ENCODE results near the gene HAPSTR1. TPM values are rescaled to one million over a fixed set of nuclear protein-coding genes. Genes with fewer than 3 reads are reported as not detected.
A peak's percentile ranks its signal among the peaks of the same experiment; 100 is the strongest.

HAPSTR1 gene
- total RNA-seq, 1 experiment from 2014 or later: 85.2 TPM

GRCh38 chr16:9116141-9116540, 24.7 kb downstream of the HAPSTR1 start:
- Histone ChIP-seq H3K27ac (ENCODE audit: insufficient read length, low read depth, low read length) (no peak overlapping the region), H3K9me3 (ENCODE audit: control insufficient read depth, low read depth, low read length) (no peaks in the 10 kb centered on the region), H2BK15ac (ENCODE audit: low read depth, low read length) (no peak overlapping the region), H4K91ac (ENCODE audit: insufficient read length, low read depth, low read length) (no peak overlapping the region), H3K4me2 (ENCODE audit: insufficient read depth, insufficient read length, low read length) (no peak overlapping the region), H3T11ph (ENCODE audit: low read length) (no peak overlapping the region), H3K9ac (ENCODE audit: extremely low read depth, insufficient read length, low read length) (peak overlapping the region; percentile 4), H3K56ac (ENCODE audit: insufficient read length, low read depth, low read length) (no peak overlapping the region), H4K5ac (ENCODE audit: insufficient read length, low read depth, low read length) (no peak overlapping the region), H4K20me1 (ENCODE audit: control insufficient read depth, insufficient read depth, insufficient read length) (no peaks in the 10 kb centered on the region), H2BK12ac (ENCODE audit: insufficient read length, low read depth, low read length) (no peak overlapping the region), H3K18ac (ENCODE audit: insufficient read length, low read depth, low read length) (no peak overlapping the region), H2BK5ac (ENCODE audit: insufficient read length, low read length) (no peak overlapping the region), H3K23me2 (ENCODE audit: insufficient read length, low read depth, low read length, poor library complexity, severe bottlenecking) (no peaks in the 10 kb centered on the region), H2BK120ac (ENCODE audit: low read depth, low read length, poor library complexity, severe bottlenecking) (no peak overlapping the region), H3K14ac (ENCODE audit: insufficient read depth, low read length) (no peak overlapping the region), H2AK5ac (ENCODE audit: insufficient read length, low read length) (no peak overlapping the region), H3K27me3 (ENCODE audit: insufficient read depth, low read length) (no peaks in the 10 kb centered on the region), H2BK20ac (ENCODE audit: low read depth, low read length, poor library complexity, severe bottlenecking) (no peak overlapping the region), H2AFZ (ENCODE audit: low read length) (no peak overlapping the region), H3K79me2 (ENCODE audit: insufficient read depth, low read length) (peaks cover 11% of the 10 kb centered on the region; the same call in 1 of the 2 replicates), H3K79me1 (ENCODE audit: insufficient read depth, low read depth, low read length, poor library complexity, severe bottlenecking) (peaks cover 2% of the 10 kb centered on the region), H4K8ac (replicated peaks; ENCODE audit: insufficient read length, low read depth, low read length) (no peak overlapping the region), H3K4me1 (ENCODE audit: insufficient read depth, low read length) (peaks cover 3% of the 10 kb centered on the region; the same call in 1 of the 2 replicates), H3K23ac (ENCODE audit: insufficient read length, low read depth, low read length) (no peak overlapping the region), H3K4ac (ENCODE audit: low read depth, low read length) (no peak overlapping the region)
- no peak for TF ChIP-seq CTCF (conservative IDR thresholded peaks at IDR 0.05)
- no peaks in the 10 kb centered on the region; the same call in 1 of the 2 replicates for H3K27me3 Mint-ChIP-seq (ENCODE audit: low read depth)
- no peak overlapping the region for H3K4me3 Mint-ChIP-seq
- H3K27ac Mint-ChIP-seq: no peak overlapping the region; a peak in 1 of 7 replicates
- WGBS (ENCODE audit: extremely low coverage, insufficient read length, low lambda C conversion rate): no CpG with 5 or more reads among the region's 2 CpGs
- H3K4me1 Mint-ChIP-seq: peaks cover 34 to 43% of the 10 kb centered on the region in 2 experiments
- DNase-seq: no peak
- no peaks in the 10 kb centered on the region for H3K9me3 Mint-ChIP-seq
- H3K36me3 Mint-ChIP-seq (ENCODE audit: insufficient read depth in 1 of 3, low read depth in 3 of 3): peaks cover 29 to 66% (median 48%) of the 10 kb centered on the region in 3 experiments; a peak in 6 of 7 replicates

Data from H9 (cell line).